Fibroblast of lung (primary cell): Measurements from ENCODE around the gene CRMP1. TPM values are rescaled to one million over a fixed set of nuclear protein-coding genes. Genes with fewer than 3 reads are reported as not detected.

Source experiments
- DNase-seq, 2 donors: peaks; one replicate each; pipeline versions ENCODE4 v3.0.0 to v3.0.0-alpha.2; 2010; ENCODE audit warnings: low read depth in 2 of 2
- H2AFZ ChIP-seq: 2 replicates; pipeline ENCODE4 v1.5.1; 2012; ENCODE audit warnings: low read length, control low read depth, inconsistent platforms
- H3K27ac ChIP-seq: 2 replicates; pipeline ENCODE4 v1.5.1; 2011; ENCODE audit warnings: low read length, control low read depth; ENCODE audit not compliant: insufficient read depth
- H3K27me3 ChIP-seq: 2 replicates; pipeline ENCODE4 v1.5.1; 2011; ENCODE audit warnings: mild to moderate bottlenecking, low read length; ENCODE audit not compliant: control insufficient read depth, insufficient read depth
- H3K36me3 ChIP-seq: 2 replicates; pipeline ENCODE4 v1.5.1; 2011; ENCODE audit warnings: low read length; ENCODE audit not compliant: control insufficient read depth, insufficient read depth
- H3K4me1 ChIP-seq: 2 replicates; pipeline ENCODE4 v1.5.1; 2011; ENCODE audit warnings: low read length; ENCODE audit not compliant: control insufficient read depth, insufficient read depth; ENCODE audit errors: extremely low read depth
- H3K4me2 ChIP-seq: 2 replicates; pipeline ENCODE4 v1.5.1; 2011; ENCODE audit warnings: low read length, control low read depth; ENCODE audit not compliant: insufficient read depth; ENCODE audit errors: extremely low read depth
- H3K4me3 ChIP-seq, 4 experiments: fragments of 200-600 bp in 1 of 4; sonication (generic) in 1 of 4; replicated peaks in 1 of 4; 2 replicates each; pipeline ENCODE4 v1.5.1; 2011 to 2016; ENCODE audit warnings: low read length in 4 of 4, low read depth in 3 of 4, mild to moderate bottlenecking in 3 of 4, control low read depth in 2 of 4, inconsistent platforms in 1 of 4, mixed read lengths in 1 of 4; ENCODE audit not compliant: insufficient read depth in 1 of 4; ENCODE audit errors: control extremely low read depth in 1 of 4
- H3K79me2 ChIP-seq: 2 replicates; pipeline ENCODE4 v1.5.1; 2012; ENCODE audit warnings: mild to moderate bottlenecking, low read length, inconsistent platforms; ENCODE audit not compliant: control insufficient read depth, insufficient read depth
- H3K9ac ChIP-seq: 2 replicates; pipeline ENCODE4 v1.5.1; 2011; ENCODE audit warnings: mild to moderate bottlenecking, low read length, control low read depth; ENCODE audit not compliant: insufficient read depth
- H3K9me3 ChIP-seq: 2 replicates; pipeline ENCODE4 v1.5.1; 2012; ENCODE audit warnings: low read depth, low read length; ENCODE audit not compliant: control insufficient read depth, insufficient read depth
- H4K20me1 ChIP-seq: 2 replicates; pipeline ENCODE4 v1.5.1; 2011; ENCODE audit warnings: low read length; ENCODE audit not compliant: control insufficient read depth, insufficient read depth; ENCODE audit errors: extremely low read depth
- EZH2 ChIP-seq: IDR thresholded peaks from 2 replicates; pipeline ENCODE4 v1.5.1; 2012; ENCODE audit warnings: low read length, control low read depth, mild to moderate bottlenecking; ENCODE audit errors: missing control alignments
- polyA plus RNA-seq, 2 donors: library from polyadenylated mRNA; depleted of rRNA in 1 of 2; stranded (reverse) in 1 of 2; unstranded in 1 of 2; fragments of >200 nt; gene quantifications; 2 replicates each; pipeline ENCODE4 v1.2.1, GENCODE V29; 2011 to 2012; ENCODE audit warnings: missing spikeins in 1 of 2
- total RNA-seq: library from RNA; depleted of rRNA; stranded (reverse); fragments of >200 nt; gene quantifications from 2 replicates; pipeline ENCODE4 v1.2.1, GENCODE V29; 2014
- TF ChIP-seq, protein P1 (sequence below), 2 donors: IDR thresholded peaks in 1 of 2; conservative IDR thresholded peaks in 1 of 2; 1 replicate in 1 of 2; 2 replicates in 1 of 2; pipeline ENCODE4 v1.5.1; 2011 to 2012; ENCODE audit warnings: low read length in 2 of 2, control low read depth in 1 of 2, inconsistent platforms in 1 of 2, low read depth in 1 of 2, mild to moderate bottlenecking in 1 of 2

Gene CRMP1
- total and polyA plus RNA-seq, 2 donors (not counting 1 experiment from before 2014, with no cell fraction given) = 0.33 to 2.7 TPM

DNA sequence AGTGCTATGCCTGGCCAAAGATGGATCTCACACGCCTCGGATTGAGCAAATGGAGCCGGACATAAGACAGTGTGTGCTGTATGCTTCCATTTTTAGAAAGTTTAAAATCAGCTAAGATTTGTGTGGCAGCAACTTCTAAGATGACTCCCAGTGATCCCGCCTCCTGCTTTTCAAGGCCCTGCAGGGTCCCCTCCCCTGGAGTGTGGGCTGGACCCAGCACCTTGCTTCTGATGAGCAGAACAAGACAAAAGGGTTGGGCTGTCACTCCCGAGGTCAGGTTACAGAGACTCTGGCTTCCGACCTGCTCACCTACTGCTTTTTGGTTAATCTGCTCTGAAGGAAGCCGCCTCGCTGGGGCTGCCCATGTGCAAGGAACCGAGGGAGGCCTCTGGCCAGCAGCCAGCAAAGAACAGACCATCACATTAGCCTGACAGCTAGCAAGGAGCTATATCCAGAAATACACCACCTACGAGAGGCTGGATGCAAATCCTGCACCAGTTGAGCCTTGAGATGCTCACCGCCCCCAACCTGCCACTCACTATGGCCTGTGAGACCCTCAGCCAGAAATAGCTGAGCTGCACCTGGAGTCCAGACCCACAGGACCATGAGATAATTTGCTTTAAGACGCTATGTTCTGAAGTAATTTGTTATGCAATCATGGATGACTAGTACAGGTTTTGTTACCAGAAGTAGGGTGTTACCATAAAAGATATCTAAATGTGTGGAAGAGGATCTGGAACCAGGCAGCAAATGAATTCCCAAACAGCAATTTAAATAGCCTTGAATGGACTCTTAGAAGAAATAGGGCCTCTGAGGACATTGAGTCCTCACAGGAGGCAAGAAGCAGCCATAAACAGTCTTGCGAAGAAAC, 47.6 kb downstream of the CRMP1 start:
- TF ChIP-seq EZH2 = no peak
- TF ChIP-seq, protein P1, sequence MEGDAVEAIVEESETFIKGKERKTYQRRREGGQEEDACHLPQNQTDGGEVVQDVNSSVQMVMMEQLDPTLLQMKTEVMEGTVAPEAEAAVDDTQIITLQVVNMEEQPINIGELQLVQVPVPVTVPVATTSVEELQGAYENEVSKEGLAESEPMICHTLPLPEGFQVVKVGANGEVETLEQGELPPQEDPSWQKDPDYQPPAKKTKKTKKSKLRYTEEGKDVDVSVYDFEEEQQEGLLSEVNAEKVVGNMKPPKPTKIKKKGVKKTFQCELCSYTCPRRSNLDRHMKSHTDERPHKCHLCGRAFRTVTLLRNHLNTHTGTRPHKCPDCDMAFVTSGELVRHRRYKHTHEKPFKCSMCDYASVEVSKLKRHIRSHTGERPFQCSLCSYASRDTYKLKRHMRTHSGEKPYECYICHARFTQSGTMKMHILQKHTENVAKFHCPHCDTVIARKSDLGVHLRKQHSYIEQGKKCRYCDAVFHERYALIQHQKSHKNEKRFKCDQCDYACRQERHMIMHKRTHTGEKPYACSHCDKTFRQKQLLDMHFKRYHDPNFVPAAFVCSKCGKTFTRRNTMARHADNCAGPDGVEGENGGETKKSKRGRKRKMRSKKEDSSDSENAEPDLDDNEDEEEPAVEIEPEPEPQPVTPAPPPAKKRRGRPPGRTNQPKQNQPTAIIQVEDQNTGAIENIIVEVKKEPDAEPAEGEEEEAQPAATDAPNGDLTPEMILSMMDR (conservative IDR thresholded peaks at IDR 0.05 in 1 of 2, IDR thresholded peaks at IDR 0.05 in 1 of 2; ENCODE audit: low read depth in 1 of 2, low read length in 2 of 2) = no peak
- Histone ChIP-seq H3K36me3 (no peaks in the 10 kb centered on the region), H3K27ac (no peak overlapping the region), H3K79me2 (no peaks in the 10 kb centered on the region), H4K20me1 (no peaks in the 10 kb centered on the region), H3K4me1 (no peaks in the 10 kb centered on the region), H3K4me2 (no peak overlapping the region), H3K9me3 (no peaks in the 10 kb centered on the region), H2AFZ (no peak overlapping the region), H3K4me3 (no peak overlapping the region), H3K27me3 (no peaks in the 10 kb centered on the region), H3K9ac (no peak overlapping the region)
- no peak for DNase-seq

GRCh38 chr4:5843573-5844530, 49.0 kb downstream of the CRMP1 start:
- no peaks in the 10 kb centered on the region for H4K20me1 ChIP-seq
- TF ChIP-seq, protein P1 (conservative IDR thresholded peaks at IDR 0.05 in 1 of 2, IDR thresholded peaks at IDR 0.05 in 1 of 2; ENCODE audit: low read depth in 1 of 2, low read length in 2 of 2) = no peak
- TF ChIP-seq EZH2 = no peak
- no peak for DNase-seq
- no peaks in the 10 kb centered on the region for H3K9me3 ChIP-seq
- no peaks in the 10 kb centered on the region for H3K36me3 ChIP-seq
- no peak overlapping the region for H3K27ac ChIP-seq
- H3K9ac ChIP-seq = no peak overlapping the region
- H3K4me1 ChIP-seq = peaks cover 2% of the 10 kb centered on the region
- H3K79me2 ChIP-seq = no peaks in the 10 kb centered on the region
- no peaks in the 10 kb centered on the region for H3K27me3 ChIP-seq
- H3K4me3 ChIP-seq = no peak overlapping the region
- no peak overlapping the region for H3K4me2 ChIP-seq
- no peak overlapping the region for H2AFZ ChIP-seq

DNA sequence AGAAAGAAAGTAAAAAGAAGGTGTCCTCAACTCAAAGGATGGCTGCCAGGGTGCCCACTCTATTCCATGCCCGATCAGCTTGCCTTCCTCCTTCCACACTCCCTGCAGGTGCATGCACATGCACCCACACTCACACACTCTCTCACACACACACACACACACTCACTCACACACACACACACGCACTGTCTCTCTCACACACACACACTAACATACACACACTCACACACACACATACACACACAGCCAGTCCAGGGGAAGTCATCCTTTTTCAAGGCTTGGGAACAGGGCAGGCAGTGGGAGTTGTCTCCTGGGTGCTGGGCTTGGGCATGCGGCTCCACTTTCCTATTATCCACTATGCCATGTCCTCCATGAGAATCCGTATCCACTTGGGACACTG, 50.4 kb downstream of the CRMP1 start:
- Histone ChIP-seq H3K4me1 (peaks cover 2% of the 10 kb centered on the region), H3K9me3 (no peaks in the 10 kb centered on the region), H3K27ac (no peak overlapping the region), H3K79me2 (no peaks in the 10 kb centered on the region), H3K4me2 (no peak overlapping the region), H3K36me3 (no peaks in the 10 kb centered on the region), H2AFZ (no peak overlapping the region), H3K4me3 (no peak overlapping the region), H4K20me1 (no peaks in the 10 kb centered on the region), H3K27me3 (no peaks in the 10 kb centered on the region), H3K9ac (no peak overlapping the region)
- no peak for DNase-seq
- no peak for TF ChIP-seq EZH2
- TF ChIP-seq, protein P1 (conservative IDR thresholded peaks at IDR 0.05 in 1 of 2, IDR thresholded peaks at IDR 0.05 in 1 of 2; ENCODE audit: low read depth in 1 of 2, low read length in 2 of 2) = no peak
